Measurements from ENCODE around the gene IRS2. TPM values are rescaled to one million over a fixed set of nuclear protein-coding genes. Genes with fewer than 3 reads are reported as not detected.

Gene IRS2
- total and polyA plus RNA-seq, 9 donors: 14.6 to 40.9 (median 26.6) TPM

- Histone ChIP-seq H3K4me1 (ENCODE audit: insufficient read depth) (peaks cover 6% of the 10 kb centered on the region), H3K9me3 (no peaks in the 10 kb centered on the region), H3K27ac (no peak overlapping the region), H3K27me3 (no peaks in the 10 kb centered on the region), H3K36me3 (no peaks in the 10 kb centered on the region), H3K4me3 (no peak overlapping the region)
- intact Hi-C loops (cut with DNase I): no loop called here
- TF ChIP-seq POLR2A (IDR thresholded peaks at IDR 0.05) (no peak), CTCF (IDR thresholded peaks at IDR 0.05) (no peak), EP300 (IDR thresholded peaks at IDR 0.05) (no peak)
- no peak for DNase-seq
- WGBS, 3 donors: 73 to 83% (median 75%) methylated on average over 10 of the region's 10 CpGs
Measured at GRCh38 chr13:109740721-109741120, 45.7 kb downstream of the IRS2 start.

- Histone ChIP-seq H3K27ac (no peak overlapping the region), H3K36me3 (no peaks in the 10 kb centered on the region), H3K4me3 (no peak overlapping the region), H3K4me1 (ENCODE audit: insufficient read depth) (peaks cover 6% of the 10 kb centered on the region), H3K9me3 (no peaks in the 10 kb centered on the region), H3K27me3 (no peaks in the 10 kb centered on the region)
- no peak for DNase-seq
- WGBS, 3 donors: 73 to 83% (median 80%) methylated on average over 9 of the region's 9 CpGs
- intact Hi-C loops (cut with DNase I): no loop called here
- no peak for TF ChIP-seq POLR2A (IDR thresholded peaks at IDR 0.05)
- no peak for TF ChIP-seq EP300 (IDR thresholded peaks at IDR 0.05)
- TF ChIP-seq CTCF (IDR thresholded peaks at IDR 0.05): no peak
Measured at GRCh38 chr13:109740121-109740520, 46.3 kb downstream of the IRS2 start.

GRCh38 chr13:109738298-109738746, 48.1 kb downstream of the IRS2 start:
- Histone ChIP-seq H3K36me3 (no peaks in the 10 kb centered on the region), H3K27me3 (no peaks in the 10 kb centered on the region), H3K9me3 (no peaks in the 10 kb centered on the region), H3K4me1 (ENCODE audit: insufficient read depth) (no peaks in the 10 kb centered on the region), H3K4me3 (no peak overlapping the region), H3K27ac (no peak overlapping the region)
- WGBS, 3 donors: 81 to 90% (median 87%) methylated on average over 14 of the region's 14 CpGs
- intact Hi-C loops (cut with DNase I): no loop called here
- no peak for DNase-seq
- TF ChIP-seq CTCF (IDR thresholded peaks at IDR 0.05) (no peak), EP300 (IDR thresholded peaks at IDR 0.05) (no peak), POLR2A (IDR thresholded peaks at IDR 0.05) (no peak)

- no peaks in the 10 kb centered on the region for H3K36me3 ChIP-seq
- no peaks in the 10 kb centered on the region for H3K9me3 ChIP-seq
- 73 to 82% (median 75%) methylated on average over 5 of the region's 5 CpGs for WGBS, 3 donors
- no peak overlapping the region for H3K27ac ChIP-seq
- intact Hi-C loops (cut with DNase I): no loop called here
- no peaks in the 10 kb centered on the region for H3K27me3 ChIP-seq
- TF ChIP-seq POLR2A (IDR thresholded peaks at IDR 0.05) (no peak), CTCF (IDR thresholded peaks at IDR 0.05) (no peak), EP300 (IDR thresholded peaks at IDR 0.05) (no peak)
- no peaks in the 10 kb centered on the region for H3K4me1 ChIP-seq (ENCODE audit: insufficient read depth)
- H3K4me3 ChIP-seq: no peak overlapping the region
- no peak for DNase-seq
Measured at GRCh38 chr13:109737606-109738005, 48.8 kb downstream of the IRS2 start.
